NCI-H128 (cell line): ENCODE data around the gene ROR1.
"Not testable (repeated sequence)": the region's sequence is repeated elsewhere in the genome, so short reads cannot be mapped to it uniquely, and the experiment has no call there.

Source experiments
- DNase-seq: peaks from one replicate; lab custom pipeline; 2025; ENCODE audit not compliant: unreplicated experiment; lab: John Stamatoyannopoulos, UW

The ROR1 gene

DNA sequence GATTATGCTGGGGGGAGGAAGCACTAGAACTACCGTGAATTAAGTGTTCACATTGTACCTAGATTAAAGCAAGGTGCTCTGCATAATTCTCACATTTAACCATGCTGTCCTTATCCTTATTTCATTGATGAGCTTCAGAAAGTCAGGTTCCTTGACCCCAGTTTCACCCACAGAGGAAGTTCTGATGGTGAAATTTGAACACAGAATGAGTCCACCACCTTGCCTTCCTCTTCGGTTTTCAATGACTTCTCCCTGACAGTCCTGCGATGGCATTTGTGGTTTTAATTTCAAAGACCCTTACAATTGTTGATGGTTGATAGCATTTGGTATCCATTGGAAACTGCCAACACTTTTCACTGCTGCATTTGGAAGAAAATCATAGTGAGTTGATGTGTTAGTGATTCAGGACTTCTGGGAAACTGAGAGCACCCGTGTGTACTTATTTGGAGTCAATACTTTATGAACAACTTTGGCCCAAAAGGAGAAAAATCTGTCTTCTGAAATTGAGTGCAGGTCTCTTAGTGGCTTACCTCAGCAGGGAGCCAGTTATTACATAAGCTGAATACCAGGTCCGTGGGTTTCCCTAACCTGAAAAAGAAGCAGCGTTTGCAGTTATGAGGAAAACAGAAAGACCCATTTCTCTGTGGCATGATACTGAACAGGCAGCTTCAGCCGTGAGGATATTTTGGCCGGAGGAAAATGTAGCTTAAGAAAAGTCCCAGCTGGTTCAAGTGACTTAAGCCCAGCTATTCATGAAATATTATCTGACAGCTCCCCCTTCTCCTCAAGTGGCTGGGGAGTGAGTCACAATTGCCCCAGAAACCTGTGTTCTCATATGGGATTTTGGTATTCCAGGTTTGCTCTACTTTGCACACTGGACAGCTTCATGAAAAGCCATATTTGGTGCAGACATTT lies 47.5 kb downstream of the ROR1 start:
- no peak for DNase-seq

GRCh38 chr1:63822540-63822939 lies 48.7 kb downstream of the ROR1 start:
- no peak for DNase-seq

- no peak for DNase-seq
These were observed 50.6 kb downstream of the ROR1 start for GRCh38 chr1:63824451-63824850.

DNA sequence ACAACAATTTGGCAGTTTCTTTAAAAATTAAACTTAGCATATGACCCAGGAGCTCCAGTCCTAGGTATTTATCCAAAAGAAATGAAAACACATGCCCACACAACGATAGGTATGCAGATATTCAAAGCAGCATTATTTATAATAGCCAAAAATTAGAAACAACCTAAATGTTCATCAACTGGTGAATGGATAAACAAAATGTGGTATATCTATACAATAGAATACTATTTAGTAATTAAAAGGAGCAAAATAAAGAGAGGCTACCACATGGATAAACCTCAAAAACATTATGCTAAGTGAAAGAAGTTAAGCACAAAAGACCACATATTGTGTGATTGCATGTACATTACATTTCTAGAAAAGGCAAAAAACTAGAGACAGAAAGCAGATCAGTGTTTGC lies 51.3 kb downstream of the ROR1 start:
- no peak for DNase-seq

- DNase-seq: not testable (repeated sequence)
These were observed 52.5 kb downstream of the ROR1 start for GRCh38 chr1:63826246-63826861.

DNA sequence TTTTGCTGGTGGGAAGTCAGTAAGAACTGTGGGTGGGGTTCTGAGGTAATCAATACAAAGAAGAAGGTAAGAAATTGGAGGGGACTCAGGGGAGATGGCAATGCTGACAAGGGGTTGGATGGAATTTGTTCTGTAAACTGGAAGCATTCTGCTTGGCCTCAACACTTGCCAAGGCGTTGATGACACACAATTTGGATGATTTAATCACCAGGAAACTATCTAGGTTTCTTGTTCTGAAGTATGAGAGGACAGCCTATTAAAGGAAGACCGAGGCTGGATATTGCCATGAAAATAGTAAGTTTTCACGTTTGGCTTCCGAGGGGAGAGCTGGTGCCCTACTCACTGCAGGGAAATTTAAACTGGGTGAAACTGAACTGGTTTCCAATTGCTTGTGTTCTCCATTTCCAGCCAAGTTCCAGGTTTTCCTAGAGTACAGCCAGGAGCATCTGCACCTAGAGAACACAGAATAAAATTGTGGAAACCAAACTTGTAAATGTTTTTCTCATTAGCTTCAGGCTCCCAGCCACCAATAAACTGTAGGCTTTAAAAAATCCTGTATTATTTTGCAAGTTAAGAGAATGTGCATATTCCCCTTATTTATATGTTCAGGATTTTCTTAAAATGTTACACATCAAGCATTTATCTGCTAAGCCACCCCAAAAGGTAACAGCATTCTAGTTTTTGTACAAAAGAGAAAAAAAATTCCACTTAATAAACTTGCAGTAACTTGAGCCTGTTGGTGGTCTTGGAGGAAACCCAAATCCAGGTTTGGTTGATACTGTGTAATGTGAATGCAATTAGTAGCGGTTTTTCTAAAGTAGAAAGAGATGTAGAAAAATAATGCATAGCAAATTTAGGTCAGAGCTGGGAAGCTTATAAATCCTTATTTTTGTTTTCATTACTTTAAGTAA lies 53.8 kb downstream of the ROR1 start:
- no peak for DNase-seq

GRCh38 chr1:63828322-63829044 lies 54.7 kb downstream of the ROR1 start:
- no peak for DNase-seq

- no peak for DNase-seq
These were observed 55.8 kb downstream of the ROR1 start for GRCh38 chr1:63829349-63830327.

GRCh38 chr1:63831409-63831808 lies 57.6 kb downstream of the ROR1 start:
- no peak for DNase-seq

DNA sequence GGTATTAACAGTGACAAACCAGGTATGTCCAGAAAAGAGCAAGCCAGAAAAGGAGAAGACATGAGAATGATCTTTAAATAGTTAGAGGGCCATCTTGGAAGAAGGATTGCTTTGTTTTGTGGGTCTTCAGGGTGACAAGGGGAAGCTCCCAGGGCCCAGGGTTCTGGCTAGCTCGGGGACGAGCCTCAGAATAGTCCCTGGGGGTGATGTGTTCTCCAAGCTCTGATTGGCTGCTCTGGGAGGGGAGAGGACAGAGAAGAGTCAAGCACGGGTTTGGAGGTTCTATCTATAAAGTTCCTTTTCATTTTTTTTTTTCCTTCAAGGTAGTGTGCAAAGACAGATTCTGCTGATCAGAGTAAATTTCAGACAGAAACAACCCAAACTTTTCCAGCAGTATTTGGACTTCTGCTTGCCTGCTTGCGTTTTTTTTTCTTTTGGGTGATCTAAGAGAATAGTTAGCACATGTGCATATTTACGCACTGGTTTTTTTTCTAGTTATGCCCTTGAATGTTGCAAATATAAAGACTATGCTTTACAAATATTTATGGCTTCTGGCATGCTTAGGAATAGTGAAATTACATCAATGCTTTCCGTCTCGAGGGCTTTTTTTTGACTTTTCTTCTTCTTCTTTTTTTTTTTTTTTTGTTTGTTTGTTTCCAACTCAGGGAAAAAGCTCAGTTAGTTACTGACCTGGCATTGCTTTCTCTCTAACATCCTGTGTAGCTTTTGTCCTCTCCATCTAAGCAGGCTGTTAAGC lies 59.7 kb downstream of the ROR1 start:
- no peak for DNase-seq

- DNase-seq: no peak
These were observed 61.3 kb downstream of the ROR1 start for GRCh38 chr1:63835128-63835527.

DNA sequence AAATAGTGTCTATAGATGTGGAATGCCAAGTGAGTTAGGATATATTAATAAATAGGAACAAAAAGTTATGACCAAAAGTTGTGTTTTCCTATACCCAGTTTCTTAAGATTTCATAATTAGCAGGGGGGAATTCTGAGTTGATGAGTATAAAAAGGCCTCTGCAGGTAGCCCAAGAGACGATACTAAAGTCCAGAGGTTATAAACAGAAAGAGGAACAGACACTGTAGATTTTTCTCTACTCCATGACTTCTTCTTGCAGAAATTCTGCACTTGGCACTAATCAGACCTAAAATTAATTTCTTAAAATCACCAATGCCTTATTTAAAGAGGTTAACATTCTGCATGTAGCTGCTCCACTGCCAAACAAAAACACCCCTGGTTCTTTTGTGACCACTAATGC lies 62.6 kb downstream of the ROR1 start:
- no peak for DNase-seq

DNA sequence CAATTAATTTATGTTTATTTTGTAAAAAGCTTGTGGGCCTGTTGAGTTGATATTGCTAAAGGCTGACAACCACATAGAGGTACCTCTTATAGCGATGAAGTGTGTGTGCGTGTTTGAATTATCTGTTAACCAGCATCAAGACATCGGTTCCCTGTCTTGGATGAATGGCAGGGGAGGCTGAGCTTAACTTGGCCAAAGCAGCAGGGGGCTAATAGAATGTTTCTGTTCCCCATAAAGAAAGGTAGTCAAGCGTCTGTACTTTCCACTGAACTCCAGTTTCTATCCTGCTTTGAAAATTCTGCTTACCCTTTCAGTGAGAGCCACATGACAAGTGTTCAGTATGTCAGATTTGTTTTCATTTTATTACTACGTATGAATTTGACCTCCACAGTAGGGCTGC lies 63.0 kb downstream of the ROR1 start:
- DNase-seq: peak; percentile 72

DNA sequence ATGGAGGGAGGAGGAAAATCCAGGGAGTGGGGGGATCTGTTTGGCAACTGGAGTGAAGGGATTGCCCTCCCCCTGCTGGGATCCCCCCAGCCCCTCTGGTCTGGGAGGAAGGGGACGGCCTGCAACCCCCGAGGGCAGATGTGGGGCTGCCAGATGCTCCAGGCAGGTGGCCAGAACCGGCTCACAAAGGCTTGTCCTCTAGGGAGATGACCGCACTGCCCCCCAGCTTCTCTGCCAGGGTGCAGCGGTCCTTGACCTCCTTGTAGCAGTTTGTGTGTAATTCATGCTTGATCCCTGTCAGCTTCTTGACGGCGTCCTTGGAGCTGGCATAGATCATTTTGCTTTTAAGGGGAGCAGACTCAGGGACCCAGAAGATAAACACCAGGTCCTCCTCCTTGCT lies 69.2 kb downstream of the ROR1 start:
- DNase-seq: no peak

DNA sequence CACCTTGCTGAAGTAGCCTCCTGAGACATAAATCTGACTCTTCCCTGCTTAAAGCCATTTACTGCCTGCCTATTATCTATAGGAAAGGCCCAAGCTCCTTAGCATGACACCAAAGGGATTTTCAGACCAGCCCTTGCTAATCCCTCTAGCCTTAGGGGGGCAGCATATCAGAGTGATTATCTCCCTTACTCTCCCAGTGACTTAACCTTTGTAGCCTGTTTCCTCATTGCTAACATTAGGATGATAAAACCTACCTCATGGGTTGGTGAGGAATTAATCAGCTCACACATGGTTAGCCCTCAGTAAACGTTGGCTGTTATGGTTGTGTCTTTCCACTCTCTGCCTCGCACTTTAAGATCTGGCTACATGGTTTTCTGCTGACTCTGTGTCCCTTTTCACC lies 70.1 kb downstream of the ROR1 start:
- no peak for DNase-seq

GRCh38 chr1:63845346-63845745 lies 71.5 kb downstream of the ROR1 start:
- DNase-seq: no peak

GRCh38 chr1:63847308-63847910 lies 73.6 kb downstream of the ROR1 start:
- DNase-seq: no peak

- DNase-seq: no peak
These were observed 74.9 kb downstream of the ROR1 start for GRCh38 chr1:63848733-63849132.

- DNase-seq: no peak
These were observed 75.3 kb downstream of the ROR1 start for GRCh38 chr1:63849149-63849548.
